A549 (cell line): ENCODE results near the gene CHCT1. TPM values are rescaled to one million over a fixed set of nuclear protein-coding genes. Genes with fewer than 3 reads are reported as not detected.

ENCODE experiments used
- ATAC-seq, 2 experiments: fragments of 200-7000 bp in 1 of 2; fragments of >200 bp in 1 of 2; cut with Nextera tagmentation in 1 of 2; cut with Tn5 transposase in 1 of 2; 3 replicates each; pipeline versions ENCODE4 v1.8.0 to v1.9.1; 2018 to 2020; ENCODE audit warnings: mild to moderate bottlenecking in 1 of 2, moderate library complexity in 1 of 2
- CTCF ChIA-PET: fragments of 300-600 bp; sonication (Branson Sonifier 250); formaldehyde crosslinking; extraction: SDS; loops from one replicate; lab custom pipeline; 2021; ENCODE audit warnings: antibody characterized with exemption, inconsistent platforms; lab: Yijun Ruan, JAX
- POLR2A ChIA-PET: fragments of 350-600 bp; formaldehyde crosslinking; extraction: SDS; loops from one replicate; lab custom pipeline; 2021; ENCODE audit warnings: antibody characterized with exemption, inconsistent platforms; lab: Yijun Ruan, JAX
- DNase-seq, 2 experiments: peaks; one replicate each; pipeline versions ENCODE4 v3.0.0 to v3.0.0-alpha.2; 2011 to 2016; ENCODE audit warnings: low read depth in 1 of 2, low spot score in 1 of 2
- FAIRE-seq: peaks from 2 replicates; lab custom pipeline; 2011; peaks lifted over from hg19 to GRCh38; lab: Jason Lieb, UNC
- H3K27ac ChIP-seq, 2 experiments: fragments of >200 bp; sonication (Bioruptor Twin); formaldehyde crosslinking; 3 replicates each; pipeline ENCODE4 v1.5.1; 2016 to 2017
- H3K4me1 ChIP-seq: fragments of >200 bp; sonication (Bioruptor Twin); formaldehyde crosslinking; 3 replicates; pipeline ENCODE4 v1.6.1; 2016
- H3K4me2 ChIP-seq: fragments of >200 bp; sonication (Bioruptor Twin); formaldehyde crosslinking; 3 replicates; pipeline ENCODE4 v1.6.1; 2016
- H3K4me3 ChIP-seq: fragments of >200 bp; sonication (Bioruptor Twin); formaldehyde crosslinking; 3 replicates; pipeline ENCODE4 v1.5.1; 2016
- H3K9me3 ChIP-seq: fragments of >200 bp; sonication (Bioruptor Twin); formaldehyde crosslinking; 3 replicates; pipeline ENCODE4 v1.6.1; 2016
- BHLHE40 ChIP-seq: IDR thresholded peaks from 2 replicates; pipeline ENCODE4 v1.6.1; 2012; ENCODE audit warnings: low read depth, low read length, inconsistent platforms
- CBX2 ChIP-seq: fragments of 200-600 bp; sonication (generic); IDR thresholded peaks from 2 replicates; pipeline ENCODE4 v1.6.1; 2016; ENCODE audit warnings: low read depth, mild to moderate bottlenecking, borderline replicate concordance
- CHD2 ChIP-seq: fragments of 150-350 bp; IDR thresholded peaks from 2 replicates; pipeline ENCODE4 v1.6.1; 2014; ENCODE audit warnings: low read length; ENCODE audit not compliant: partially characterized antibody
- CHD4 ChIP-seq: fragments of 200-600 bp; sonication (generic); IDR thresholded peaks from 2 replicates; pipeline ENCODE4 v1.6.1; 2016; ENCODE audit warnings: antibody characterized with exemption, mild to moderate bottlenecking, borderline replicate concordance
- ESRRA ChIP-seq: fragments of 150-350 bp; IDR thresholded peaks from 2 replicates; pipeline ENCODE4 v1.6.1; 2014; ENCODE audit warnings: mild to moderate bottlenecking, low read length, borderline replicate concordance
- HDAC2 ChIP-seq: fragments of 200-600 bp; sonication (generic); IDR thresholded peaks from 2 replicates; pipeline ENCODE4 v1.6.1; 2016
- HOXB5 ChIP-seq: fragments of 250-450 bp; sonication (Bioruptor Pico); IDR thresholded peaks from 2 replicates; pipeline ENCODE4 v1.5.0; 2020; ENCODE audit warnings: mild to moderate bottlenecking, moderate library complexity
- KDM1A ChIP-seq: fragments of 200-600 bp; sonication (generic); IDR thresholded peaks from 2 replicates; pipeline ENCODE4 v1.6.1; 2016; ENCODE audit warnings: low read depth, mild to moderate bottlenecking
- KDM5A ChIP-seq: fragments of 200-600 bp; sonication (generic); IDR thresholded peaks from 2 replicates; pipeline ENCODE4 v1.6.1; 2016; ENCODE audit warnings: antibody characterized with exemption, mild to moderate bottlenecking
- MAFK ChIP-seq: fragments of 450-650 bp; IDR thresholded peaks from 2 replicates; pipeline ENCODE4 v1.6.1; 2014; ENCODE audit not compliant: partially characterized antibody
- MAZ ChIP-seq: fragments of 150-350 bp; IDR thresholded peaks from 2 replicates; pipeline ENCODE4 v1.6.1; 2014; ENCODE audit warnings: antibody characterized with exemption, low read depth, low read length, borderline replicate concordance
- MYC ChIP-seq: IDR thresholded peaks from 2 replicates; pipeline ENCODE4 v1.6.1; 2012; ENCODE audit warnings: mild to moderate bottlenecking, inconsistent platforms, low read length, improper control_type of control experiment, borderline replicate concordance
- NFE2L2 ChIP-seq: fragments of 150-350 bp; conservative IDR thresholded peaks from 2 replicates; pipeline ENCODE4 v1.6.1; 2014; ENCODE audit warnings: low read length
- PHF8 ChIP-seq: fragments of 200-600 bp; sonication (generic); IDR thresholded peaks from 2 replicates; pipeline ENCODE4 v1.6.1; 2016; ENCODE audit warnings: low read depth, mild to moderate bottlenecking, antibody characterized with exemption, moderate library complexity, borderline replicate concordance
- POLR2A ChIP-seq: IDR thresholded peaks from 2 replicates; pipeline ENCODE4 v1.6.1; 2012; ENCODE audit warnings: mild to moderate bottlenecking, low read length
- POLR2AphosphoS2 ChIP-seq: conservative IDR thresholded peaks from 2 replicates; pipeline ENCODE4 v1.6.1; 2012; ENCODE audit warnings: low read length, improper control_type of control experiment, inconsistent platforms
- RARB ChIP-seq: fragments of 250-450 bp; sonication (Bioruptor Pico); IDR thresholded peaks from 2 replicates; pipeline ENCODE4 v1.8.0; 2021; ENCODE audit warnings: mild to moderate bottlenecking, moderate library complexity
- RCOR1 ChIP-seq: fragments of 150-350 bp; IDR thresholded peaks from 2 replicates; pipeline ENCODE4 v1.6.1; 2014; ENCODE audit warnings: antibody characterized with exemption, low read length, low read depth
- RNF2 ChIP-seq: fragments of 200-600 bp; sonication (generic); IDR thresholded peaks from 2 replicates; pipeline ENCODE4 v1.6.1; 2016; ENCODE audit warnings: low read depth, mild to moderate bottlenecking, antibody characterized with exemption, moderate library complexity, borderline replicate concordance
- SMC3 ChIP-seq: fragments of >200 bp; sonication (Bioruptor Twin); formaldehyde crosslinking; IDR thresholded peaks from 3 replicates; pipeline ENCODE4 v1.6.1; 2018; ENCODE audit warnings: inconsistent platforms
- TP53 ChIP-seq: fragments of 250-450 bp; sonication (Bioruptor Pico); IDR thresholded peaks from 2 replicates; pipeline ENCODE4 v1.5.0; 2021; ENCODE audit warnings: mild to moderate bottlenecking, moderate library complexity
- ZNF302 ChIP-seq: fragments of 250-450 bp; sonication (Bioruptor Pico); IDR thresholded peaks from 2 replicates; pipeline ENCODE4 v1.9.0; 2021; ENCODE audit warnings: inconsistent platforms, mild to moderate bottlenecking, moderate library complexity
- WGBS: methylation state at CpG from one replicate; pipeline ENCODE4 v1.1.6; 2017; ENCODE audit errors: missing lambda C conversion rate; 5-methylcytosine and 5-hydroxymethylcytosine counted together
- polyA plus RNA-seq, 4 experiments: library from polyadenylated mRNA; depleted of rRNA in 3 of 4; stranded (reverse); fragments of >200 nt; fragmentation: RNase III in 1 of 4; extraction: RNeasy Plus Mini Kit Qiagen cat#74134 plus additional on column Dnase treatment in 1 of 4; gene quantifications; 2 replicates in 3 of 4; 3 replicates in 1 of 4; pipeline ENCODE4 v1.2.3, GENCODE V29; 2011 to 2017
- TF ChIP-seq, protein P1 (sequence below): fragments of 150-350 bp; IDR thresholded peaks from 2 replicates; pipeline ENCODE4 v1.6.1; 2014; ENCODE audit warnings: low read depth, mild to moderate bottlenecking, low read length
- TF ChIP-seq, protein P2 (sequence below): fragments of >200 bp; sonication (Bioruptor Twin); formaldehyde crosslinking; IDR thresholded peaks from 3 replicates; pipeline ENCODE4 v1.5.1; 2016
- TF ChIP-seq, protein P3 (sequence below): fragments of 250-450 bp; sonication (Bioruptor Pico); IDR thresholded peaks from 2 replicates; pipeline ENCODE4 v1.5.0; 2020; ENCODE audit warnings: low read depth, mild to moderate bottlenecking, moderate library complexity
- TF ChIP-seq, protein P4 (sequence below): IDR thresholded peaks from 2 replicates; pipeline ENCODE4 v1.6.1; 2012; ENCODE audit warnings: low read depth, borderline replicate concordance
- TF ChIP-seq, protein P5 (sequence below): IDR thresholded peaks from 2 replicates; pipeline ENCODE4 v1.6.1; 2012
- TF ChIP-seq, protein P6 (sequence below): IDR thresholded peaks from 2 replicates; pipeline ENCODE4 v1.6.1; 2012

CHCT1 gene
- polyA plus RNA-seq, 2 of the 4 experiments (the other 2 are of a cell fraction): 0.10 TPM; not detected in 1

DNA sequence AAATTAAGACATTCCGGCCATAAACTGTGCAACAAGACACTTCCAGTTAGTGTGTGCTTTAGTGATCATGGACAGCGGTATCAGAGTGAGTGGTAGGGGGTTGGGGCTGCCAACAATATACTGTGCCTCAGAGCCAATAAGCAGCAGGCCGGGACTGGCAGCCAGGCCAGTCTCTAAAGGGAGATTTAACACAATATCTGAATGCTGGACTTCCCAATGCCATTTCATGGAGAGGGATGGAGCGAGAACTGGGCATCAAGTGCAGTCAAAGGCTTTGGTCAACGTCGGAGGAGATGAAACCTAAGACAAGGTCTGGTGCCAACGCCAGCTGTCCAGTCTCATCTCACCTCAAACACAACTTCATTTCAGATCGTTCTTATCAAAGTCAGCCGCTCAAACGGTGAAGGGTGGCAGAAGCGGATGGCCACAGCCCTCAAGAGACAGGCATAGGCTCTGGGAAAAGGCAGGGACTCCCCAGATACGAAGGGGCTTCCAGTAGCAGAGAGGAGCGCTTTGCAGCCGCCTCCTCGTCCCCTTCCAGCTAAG lies 31.3 kb upstream of the CHCT1 start:
- peak; percentile 7 to 10; a peak in 5 of 6 replicates for ATAC-seq
- CTCF ChIA-PET: interaction anchor here (1.0 to 1.8 kb wide), 7 partner anchors 9 to 160 kb away, joined by 3 to 6 read pairs (median 3); no protein-coding TSS in a partner anchor
- peak overlapping the region; percentile 91 for H3K4me3 ChIP-seq
- TF ChIP-seq RARB (CRISPR knock-in tag) (no peak), BHLHE40 (no peak), MYC (no peak), PHF8 (no peak), POLR2AphosphoS2 (no peak), CHD2 (no peak)
- TF ChIP-seq, protein P1, sequence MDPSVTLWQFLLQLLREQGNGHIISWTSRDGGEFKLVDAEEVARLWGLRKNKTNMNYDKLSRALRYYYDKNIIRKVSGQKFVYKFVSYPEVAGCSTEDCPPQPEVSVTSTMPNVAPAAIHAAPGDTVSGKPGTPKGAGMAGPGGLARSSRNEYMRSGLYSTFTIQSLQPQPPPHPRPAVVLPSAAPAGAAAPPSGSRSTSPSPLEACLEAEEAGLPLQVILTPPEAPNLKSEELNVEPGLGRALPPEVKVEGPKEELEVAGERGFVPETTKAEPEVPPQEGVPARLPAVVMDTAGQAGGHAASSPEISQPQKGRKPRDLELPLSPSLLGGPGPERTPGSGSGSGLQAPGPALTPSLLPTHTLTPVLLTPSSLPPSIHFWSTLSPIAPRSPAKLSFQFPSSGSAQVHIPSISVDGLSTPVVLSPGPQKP: no peak
- TF ChIP-seq, protein P2, sequence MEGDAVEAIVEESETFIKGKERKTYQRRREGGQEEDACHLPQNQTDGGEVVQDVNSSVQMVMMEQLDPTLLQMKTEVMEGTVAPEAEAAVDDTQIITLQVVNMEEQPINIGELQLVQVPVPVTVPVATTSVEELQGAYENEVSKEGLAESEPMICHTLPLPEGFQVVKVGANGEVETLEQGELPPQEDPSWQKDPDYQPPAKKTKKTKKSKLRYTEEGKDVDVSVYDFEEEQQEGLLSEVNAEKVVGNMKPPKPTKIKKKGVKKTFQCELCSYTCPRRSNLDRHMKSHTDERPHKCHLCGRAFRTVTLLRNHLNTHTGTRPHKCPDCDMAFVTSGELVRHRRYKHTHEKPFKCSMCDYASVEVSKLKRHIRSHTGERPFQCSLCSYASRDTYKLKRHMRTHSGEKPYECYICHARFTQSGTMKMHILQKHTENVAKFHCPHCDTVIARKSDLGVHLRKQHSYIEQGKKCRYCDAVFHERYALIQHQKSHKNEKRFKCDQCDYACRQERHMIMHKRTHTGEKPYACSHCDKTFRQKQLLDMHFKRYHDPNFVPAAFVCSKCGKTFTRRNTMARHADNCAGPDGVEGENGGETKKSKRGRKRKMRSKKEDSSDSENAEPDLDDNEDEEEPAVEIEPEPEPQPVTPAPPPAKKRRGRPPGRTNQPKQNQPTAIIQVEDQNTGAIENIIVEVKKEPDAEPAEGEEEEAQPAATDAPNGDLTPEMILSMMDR: no peak
- TF ChIP-seq, all 56 proteins: peak for 0
- Histone ChIP-seq H3K9me3 (no peaks in the 10 kb centered on the region), H3K4me1 (peaks cover 37% of the 10 kb centered on the region), H3K4me2 (peak overlapping the region; percentile 75), H3K27ac (peak overlapping the region; percentile 96)
- DNase-seq (peak; percentile 25 to 45), FAIRE-seq (no peak)
- WGBS: 15% methylated on average over 15 of the region's 15 CpGs
- POLR2A ChIA-PET: interaction anchor here (1.3 to 1.8 kb wide), 5 partner anchors 18 to 209 kb away, joined by 4 to 16 read pairs (median 8); partner anchors contain the start of gene PPM1D

DNA sequence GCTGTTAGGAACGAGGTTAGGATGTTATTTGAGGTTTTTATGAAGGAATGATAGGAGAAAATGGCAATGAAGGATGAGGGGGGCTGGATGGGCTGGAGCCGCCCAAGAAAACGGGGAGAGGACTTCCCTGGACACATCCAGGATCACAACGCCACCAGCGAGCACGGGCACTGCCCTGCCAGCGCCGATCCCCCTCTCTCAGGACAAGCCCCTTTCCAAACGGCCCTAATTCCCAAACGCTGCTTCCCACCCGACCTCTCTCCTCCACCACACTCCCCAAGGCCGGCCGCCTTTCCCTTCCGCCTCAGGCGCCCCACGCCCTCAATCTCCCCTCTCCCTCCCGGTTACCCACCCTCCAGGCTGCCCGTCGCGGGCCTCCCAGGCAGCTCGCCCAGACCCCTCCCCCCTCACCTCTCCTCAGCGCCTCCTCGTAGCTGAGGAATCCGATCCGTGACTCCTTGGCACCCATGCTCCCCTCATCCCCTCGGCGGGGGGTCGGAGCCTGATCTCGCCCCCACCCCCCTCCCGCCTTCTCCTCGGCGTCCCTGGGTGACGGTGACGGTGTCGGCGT lies 30.7 kb upstream of the CHCT1 start:
- peak in 1 of 2 experiments; percentile 85 for DNase-seq
- TF ChIP-seq TP53 (CRISPR knock-in tag) (no peak), SMC3 (no peak), CHD2 (no peak), KDM1A (no peak), HOXB5 (CRISPR knock-in tag) (no peak), ESRRA (no peak), NFE2L2 (no peak), RCOR1 (no peak), BHLHE40 (no peak), MAZ (no peak), HDAC2 (no peak), CBX2 (no peak), RNF2 (no peak), POLR2A (no peak; the same call in none of the 2 replicates), MYC (no peak), CHD4 (no peak), ZNF302 (no peak), PHF8 (peak; percentile 85), MAFK (no peak), KDM5A (0 out of 2 replicates have a peak, but pooled peaks have one; percentile 9)
- TF ChIP-seq, protein P3, sequence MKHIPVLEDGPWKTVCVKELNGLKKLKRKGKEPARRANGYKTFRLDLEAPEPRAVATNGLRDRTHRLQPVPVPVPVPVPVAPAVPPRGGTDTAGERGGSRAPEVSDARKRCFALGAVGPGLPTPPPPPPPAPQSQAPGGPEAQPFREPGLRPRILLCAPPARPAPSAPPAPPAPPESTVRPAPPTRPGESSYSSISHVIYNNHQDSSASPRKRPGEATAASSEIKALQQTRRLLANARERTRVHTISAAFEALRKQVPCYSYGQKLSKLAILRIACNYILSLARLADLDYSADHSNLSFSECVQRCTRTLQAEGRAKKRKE (CRISPR knock-in tag): no peak
- TF ChIP-seq, protein P4, sequence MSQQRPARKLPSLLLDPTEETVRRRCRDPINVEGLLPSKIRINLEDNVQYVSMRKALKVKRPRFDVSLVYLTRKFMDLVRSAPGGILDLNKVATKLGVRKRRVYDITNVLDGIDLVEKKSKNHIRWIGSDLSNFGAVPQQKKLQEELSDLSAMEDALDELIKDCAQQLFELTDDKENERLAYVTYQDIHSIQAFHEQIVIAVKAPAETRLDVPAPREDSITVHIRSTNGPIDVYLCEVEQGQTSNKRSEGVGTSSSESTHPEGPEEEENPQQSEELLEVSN: no peak
- TF ChIP-seq, protein P5, sequence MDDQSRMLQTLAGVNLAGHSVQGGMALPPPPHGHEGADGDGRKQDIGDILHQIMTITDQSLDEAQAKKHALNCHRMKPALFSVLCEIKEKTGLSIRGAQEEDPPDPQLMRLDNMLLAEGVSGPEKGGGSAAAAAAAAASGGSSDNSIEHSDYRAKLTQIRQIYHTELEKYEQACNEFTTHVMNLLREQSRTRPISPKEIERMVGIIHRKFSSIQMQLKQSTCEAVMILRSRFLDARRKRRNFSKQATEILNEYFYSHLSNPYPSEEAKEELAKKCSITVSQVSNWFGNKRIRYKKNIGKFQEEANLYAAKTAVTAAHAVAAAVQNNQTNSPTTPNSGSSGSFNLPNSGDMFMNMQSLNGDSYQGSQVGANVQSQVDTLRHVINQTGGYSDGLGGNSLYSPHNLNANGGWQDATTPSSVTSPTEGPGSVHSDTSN: 0 out of 2 replicates have a peak, but pooled peaks have one; percentile 20
- TF ChIP-seq, protein P6, sequence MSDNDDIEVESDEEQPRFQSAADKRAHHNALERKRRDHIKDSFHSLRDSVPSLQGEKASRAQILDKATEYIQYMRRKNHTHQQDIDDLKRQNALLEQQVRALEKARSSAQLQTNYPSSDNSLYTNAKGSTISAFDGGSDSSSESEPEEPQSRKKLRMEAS: no peak
- TF ChIP-seq, protein P1: no peak

More for the DNA sequence above, 30.7 kb upstream of the CHCT1 start:
- peak overlapping the region; percentile 96 for H3K27ac ChIP-seq
- ATAC-seq: peak; percentile 71 to 76
- H3K9me3 ChIP-seq: no peaks in the 10 kb centered on the region
- POLR2A ChIA-PET: interaction anchor here (0.6 to 1.8 kb wide), 17 partner anchors 9 to 317 kb away, joined by 3 to 16 read pairs (median 6); partner anchors contain the start of genes APPBP2, BCAS3 and PPM1D
- peak overlapping the region; percentile 91 for H3K4me3 ChIP-seq
- WGBS: 2% methylated on average over 21 of the region's 36 CpGs
- CTCF ChIA-PET: interaction anchor here (0.9 to 2.5 kb wide), 11 partner anchors 9 to 160 kb away, joined by 3 to 6 read pairs (median 3); no protein-coding TSS in a partner anchor
- peaks cover 31% of the 10 kb centered on the region for H3K4me1 ChIP-seq
- peak overlapping the region; percentile 75 for H3K4me2 ChIP-seq
- no peak for FAIRE-seq
